ENCODE results near the gene IFITM10. TPM values are rescaled to one million over a fixed set of nuclear protein-coding genes. Genes with fewer than 3 reads are reported as not detected.

The IFITM10 gene
- total RNA-seq, 1 donor from 2014 or later = 4.9 TPM

- no peaks in the 10 kb centered on the region for H3K27me3 ChIP-seq
- no peaks in the 10 kb centered on the region for H3K36me3 ChIP-seq
- H3K4me1 ChIP-seq = peaks cover 8% of the 10 kb centered on the region
- DNase-seq (ENCODE audit: extremely low spot score in 2 of 2) = no peak
- TF ChIP-seq CTCF (IDR thresholded peaks at IDR 0.05) (no peak), POLR2A (IDR thresholded peaks at IDR 0.05) (no peak), POLR2AphosphoS5 (IDR thresholded peaks at IDR 0.05; ENCODE audit: insufficient read depth in 1 of 2, low read depth in 1 of 2) (no peak)
- no peaks in the 10 kb centered on the region for H3K9me3 ChIP-seq
- intact Hi-C loops (cut with DNase I) = no loop called here
- no peak overlapping the region for H3K4me3 ChIP-seq
- no peak overlapping the region for H3K27ac ChIP-seq
Observed at GRCh38 chr11:1777737-1778136, 27.3 kb upstream of the IFITM10 start.

- H3K4me3 ChIP-seq = no peak overlapping the region
- H3K27ac ChIP-seq = no peak overlapping the region
- H3K27me3 ChIP-seq = no peaks in the 10 kb centered on the region
- intact Hi-C loops (cut with DNase I) = no loop called here
- no peaks in the 10 kb centered on the region for H3K36me3 ChIP-seq
- peaks cover 14% of the 10 kb centered on the region for H3K4me1 ChIP-seq
- H3K9me3 ChIP-seq = no peaks in the 10 kb centered on the region
- TF ChIP-seq CTCF (IDR thresholded peaks at IDR 0.05) (no peak), POLR2AphosphoS5 (IDR thresholded peaks at IDR 0.05; ENCODE audit: insufficient read depth in 1 of 2, low read depth in 1 of 2) (no peak), POLR2A (IDR thresholded peaks at IDR 0.05) (no peak)
- no peak for DNase-seq (ENCODE audit: extremely low spot score in 2 of 2)
Observed at GRCh38 chr11:1776944-1777715, 26.7 kb upstream of the IFITM10 start.

- no peak for TF ChIP-seq POLR2AphosphoS5 (IDR thresholded peaks at IDR 0.05; ENCODE audit: insufficient read depth in 1 of 2, low read depth in 1 of 2)
- TF ChIP-seq CTCF (IDR thresholded peaks at IDR 0.05) = no peak
- TF ChIP-seq POLR2A (IDR thresholded peaks at IDR 0.05) = no peak
- Histone ChIP-seq H3K36me3 (no peaks in the 10 kb centered on the region), H3K9me3 (no peaks in the 10 kb centered on the region), H3K4me1 (peaks cover 21% of the 10 kb centered on the region), H3K27me3 (no peaks in the 10 kb centered on the region), H3K4me3 (no peak overlapping the region), H3K27ac (no peak overlapping the region)
- intact Hi-C loops (cut with DNase I) = no loop called here
- no peak for DNase-seq (ENCODE audit: extremely low spot score in 2 of 2)
Observed at GRCh38 chr11:1776331-1776851, 26.0 kb upstream of the IFITM10 start.

GRCh38 chr11:1774886-1775285 lies 24.5 kb upstream of the IFITM10 start:
- intact Hi-C loops (cut with DNase I) = no loop called here
- TF ChIP-seq POLR2AphosphoS5 (IDR thresholded peaks at IDR 0.05; ENCODE audit: insufficient read depth in 1 of 2, low read depth in 1 of 2) (no peak), POLR2A (IDR thresholded peaks at IDR 0.05) (no peak), CTCF (IDR thresholded peaks at IDR 0.05) (no peak)
- no peaks in the 10 kb centered on the region for H3K36me3 ChIP-seq
- no peak overlapping the region for H3K4me3 ChIP-seq
- peaks cover 36% of the 10 kb centered on the region for H3K4me1 ChIP-seq
- no peak for DNase-seq (ENCODE audit: extremely low spot score in 2 of 2)
- no peak overlapping the region for H3K27ac ChIP-seq
- H3K27me3 ChIP-seq = no peaks in the 10 kb centered on the region
- H3K9me3 ChIP-seq = no peaks in the 10 kb centered on the region

- Histone ChIP-seq H3K36me3 (no peaks in the 10 kb centered on the region), H3K27me3 (no peaks in the 10 kb centered on the region), H3K4me3 (no peak overlapping the region), H3K4me1 (peaks cover 44% of the 10 kb centered on the region), H3K27ac (no peak overlapping the region), H3K9me3 (no peaks in the 10 kb centered on the region)
- intact Hi-C loops (cut with DNase I) = no loop called here
- no peak for DNase-seq (ENCODE audit: extremely low spot score in 2 of 2)
- TF ChIP-seq POLR2A (IDR thresholded peaks at IDR 0.05) (no peak), POLR2AphosphoS5 (IDR thresholded peaks at IDR 0.05; ENCODE audit: insufficient read depth in 1 of 2, low read depth in 1 of 2) (no peak), CTCF (IDR thresholded peaks at IDR 0.05) (no peak)
Observed at GRCh38 chr11:1773994-1774550, 23.7 kb upstream of the IFITM10 start.
